ENCODE results near the gene DNAI1.

The DNAI1 gene

GRCh38 chr9:34440017-34440416 lies 18.6 kb upstream of the DNAI1 start:
- TF ChIP-seq CTCF (IDR thresholded peaks at IDR 0.05; ENCODE audit: borderline replicate concordance, insufficient read depth, low read depth, low read length) = no peak
- no peak overlapping the region for H3K4me3 ChIP-seq (ENCODE audit: low read depth, low read length)

GRCh38 chr9:34442770-34443169 lies 15.8 kb upstream of the DNAI1 start:
- no peak overlapping the region for H3K4me3 ChIP-seq (ENCODE audit: low read depth, low read length)
- no peak for TF ChIP-seq CTCF (IDR thresholded peaks at IDR 0.05; ENCODE audit: borderline replicate concordance, insufficient read depth, low read depth, low read length)

GRCh38 chr9:34443533-34443932 lies 15.1 kb upstream of the DNAI1 start:
- no peak overlapping the region for H3K4me3 ChIP-seq (ENCODE audit: low read depth, low read length)
- no peak for TF ChIP-seq CTCF (IDR thresholded peaks at IDR 0.05; ENCODE audit: borderline replicate concordance, insufficient read depth, low read depth, low read length)

GRCh38 chr9:34443976-34444375 lies 14.6 kb upstream of the DNAI1 start:
- no peak overlapping the region for H3K4me3 ChIP-seq (ENCODE audit: low read depth, low read length)
- no peak for TF ChIP-seq CTCF (IDR thresholded peaks at IDR 0.05; ENCODE audit: borderline replicate concordance, insufficient read depth, low read depth, low read length)

- H3K4me3 ChIP-seq (ENCODE audit: low read depth, low read length) = no peak overlapping the region
- TF ChIP-seq CTCF (IDR thresholded peaks at IDR 0.05; ENCODE audit: borderline replicate concordance, insufficient read depth, low read depth, low read length) = no peak
These were observed 12.1 kb upstream of the DNAI1 start for GRCh38 chr9:34446468-34446891.

- no peak overlapping the region for H3K4me3 ChIP-seq (ENCODE audit: low read depth, low read length)
- no peak for TF ChIP-seq CTCF (IDR thresholded peaks at IDR 0.05; ENCODE audit: borderline replicate concordance, insufficient read depth, low read depth, low read length)
These were observed 11.7 kb upstream of the DNAI1 start for GRCh38 chr9:34446951-34447350.

GRCh38 chr9:34450644-34451043 lies 8.0 kb upstream of the DNAI1 start:
- no peak for TF ChIP-seq CTCF (IDR thresholded peaks at IDR 0.05; ENCODE audit: borderline replicate concordance, insufficient read depth, low read depth, low read length)

More at GRCh38 chr9:34450644-34451043, 8.0 kb upstream of the DNAI1 start:
- no peak overlapping the region for H3K4me3 ChIP-seq (ENCODE audit: low read depth, low read length)

Measured in GM12875 (cell line).